ENCODE measurements around the gene DLGAP1. TPM values are rescaled to one million over a fixed set of nuclear protein-coding genes. Genes with fewer than 3 reads are reported as not detected.

Gene DLGAP1
- total and polyA plus RNA-seq, 2 of the 8 experiments (the other 6 are each of a cell fraction or from before 2014, with no cell fraction given), result 11.8 to 16.9 TPM

- ChIA-PET CTCF (ENCODE audit: partially characterized antibody) (interaction anchor here (0.7 to 2.8 kb wide), 4 partner anchors 10 to 563 kb away, joined by 3 to 11 read pairs (median 6); no protein-coding TSS in a partner anchor), POLR2A (ENCODE audit: partially characterized antibody) (interaction anchor here (1.2 to 1.6 kb wide), 2 partner anchors 10 to 12 kb away, joined by 3 read pairs; no protein-coding TSS in a partner anchor)
- no peaks in the 10 kb centered on the region for H4K20me1 ChIP-seq (replicated peaks in 1 of 2; ENCODE audit: control insufficient read depth in 1 of 2, insufficient read depth in 2 of 2, low read length in 2 of 2)
- no peak overlapping the region for H2BK5ac ChIP-seq (ENCODE audit: low read depth, low read length)
- no peaks in the 10 kb centered on the region for H3K27me3 ChIP-seq (replicated peaks in 1 of 4; ENCODE audit: control insufficient read depth in 3 of 4, extremely low read depth in 1 of 4, insufficient read depth in 3 of 4, low read length in 3 of 4)
- no peaks in the 10 kb centered on the region for H3K9me3 ChIP-seq (ENCODE audit: insufficient read depth in 2 of 2, low read depth in 1 of 2, low read length in 1 of 2)
- FAIRE-seq (no peak), DNase-seq (ENCODE audit: low read depth in 1 of 2, low spot score in 2 of 2) (no peak)
- no peaks in the 10 kb centered on the region for H3K79me1 ChIP-seq (ENCODE audit: low read depth, low read length)
- no peaks in the 10 kb centered on the region for H3K79me2 ChIP-seq (ENCODE audit: control insufficient read depth in 1 of 2, insufficient read depth in 2 of 2, low read length in 2 of 2)
- no peak overlapping the region for H2BK12ac ChIP-seq (ENCODE audit: low read depth, low read length)
- no peak overlapping the region for H2BK120ac ChIP-seq (replicated peaks; ENCODE audit: low read depth, low read length)
- H3K36me3 ChIP-seq (ENCODE audit: control insufficient read depth in 2 of 4, insufficient read depth in 4 of 4, low read length in 3 of 4), result no peaks in the 10 kb centered on the region
- H2AFZ ChIP-seq (ENCODE audit: low read length), result no peak overlapping the region
- no peak overlapping the region for H4K91ac ChIP-seq (replicated peaks; ENCODE audit: insufficient read length, low read length)
- no peak overlapping the region for H3K27ac ChIP-seq (ENCODE audit: low read depth, low read length)
- no peak overlapping the region for H3K4me3 ChIP-seq (ENCODE audit: extremely low read depth in 1 of 4, insufficient read depth in 2 of 4, low read depth in 3 of 4, low read length in 4 of 4)
- no peak for TF ChIP-seq SP4 (IDR thresholded peaks at IDR 0.05; ENCODE audit: low read length)
- TF ChIP-seq KDM5A (IDR thresholded peaks at IDR 0.05; ENCODE audit: low read length), result no peak
- H3K9ac ChIP-seq (replicated peaks in 1 of 4; ENCODE audit: extremely low read depth in 1 of 4, low read depth in 3 of 4, low read length in 3 of 4), result no peak overlapping the region
- H3K4me2 ChIP-seq (ENCODE audit: insufficient read depth in 1 of 2, low read depth in 2 of 2, low read length in 2 of 2), result no peak overlapping the region
- no peak overlapping the region for H4K8ac ChIP-seq (ENCODE audit: extremely low read depth, insufficient read depth, low read length)
- H4K5ac ChIP-seq (ENCODE audit: insufficient read length, low read depth, low read length), result no peak overlapping the region
- no peaks in the 10 kb centered on the region for H3K23me2 ChIP-seq (ENCODE audit: low read depth, low read length)
- no peaks in the 10 kb centered on the region for H3K4me1 ChIP-seq (replicated peaks in 1 of 4; ENCODE audit: control insufficient read depth in 3 of 4, insufficient read depth in 4 of 4, low read length in 3 of 4)
- no peak overlapping the region for H3K18ac ChIP-seq (ENCODE audit: extremely low read depth, low read length)
- H3K4ac ChIP-seq (replicated peaks; ENCODE audit: insufficient read length, low read depth, low read length), result no peak overlapping the region
- no peak overlapping the region for H2BK20ac ChIP-seq (ENCODE audit: low read length)
- H2BK15ac ChIP-seq (ENCODE audit: low read length), result no peak overlapping the region
- H2AK5ac ChIP-seq (ENCODE audit: low read depth, low read length), result no peak overlapping the region
- no peak overlapping the region for H3K23ac ChIP-seq (ENCODE audit: insufficient read length)
- no peak overlapping the region for H3K14ac ChIP-seq (ENCODE audit: insufficient read length)
- WGBS, 2 experiments (ENCODE audit: extremely low coverage in 1 of 2, insufficient coverage in 1 of 2, insufficient read length in 1 of 2, insufficient replicate concordance in 2 of 2, low coverage in 1 of 2, low lambda C conversion rate in 2 of 2, missing lambda C conversion rate in 1 of 2), result 100% methylated on average over 1 of the region's 1 CpG; no CpG with 5 or more reads in 1 of the 2 experiments
- H3K56ac ChIP-seq (replicated peaks; ENCODE audit: insufficient read length, low read depth, low read length), result no peak overlapping the region
Measured at GRCh38 chr18:3857544-3857943, 597.6 kb downstream of the DLGAP1 start.
